H1 (cell line): ENCODE results near the gene VRK3. TPM values are rescaled to one million over a fixed set of nuclear protein-coding genes. Genes with fewer than 3 reads are reported as not detected.

Experiments used
- RFX5 ChIP-seq: IDR thresholded peaks from 2 replicates; pipeline ENCODE4 v1.6.1; 2011; ENCODE audit warnings: low read depth, low read length, improper control_type of control experiment, borderline replicate concordance
- polyA plus RNA-seq, 7 experiments: library from polyadenylated mRNA; depleted of rRNA in 3 of 7; stranded (reverse) in 5 of 7; unstranded in 2 of 7; fragments of >200 nt in 5 of 7; fragments of 200-250 nt in 2 of 7; gene quantifications; 1 replicate in 5 of 7; 2 replicates in 1 of 7; 4 replicates in 1 of 7; pipeline versions ENCODE4 v1.2.1 to v1.2.3, GENCODE V29; 2011 to 2013; ENCODE audit warnings: missing spikeins in 2 of 7, mixed read lengths in 2 of 7
- total RNA-seq: library from RNA; stranded (reverse); fragmentation: NEBNext Ultra II Directional; extraction: Animal tissue kit (Norgen Biotek cat#: 25700); gene quantifications from 2 replicates; pipeline ENCODE4 v1.2.1, GENCODE V29; 2021

The VRK3 gene
- total and polyA plus RNA-seq, 2 of the 8 experiments (the other 6 are each of a cell fraction or from before 2014, with no cell fraction given), result 21.3 to 36.1 TPM

GRCh38 chr19:50042363-50043024 lies 17.3 kb upstream of the VRK3 start (continued):
- no peak for TF ChIP-seq RFX5
